ENCODE measurements around the gene SNAI3.

Gene SNAI3

DNA sequence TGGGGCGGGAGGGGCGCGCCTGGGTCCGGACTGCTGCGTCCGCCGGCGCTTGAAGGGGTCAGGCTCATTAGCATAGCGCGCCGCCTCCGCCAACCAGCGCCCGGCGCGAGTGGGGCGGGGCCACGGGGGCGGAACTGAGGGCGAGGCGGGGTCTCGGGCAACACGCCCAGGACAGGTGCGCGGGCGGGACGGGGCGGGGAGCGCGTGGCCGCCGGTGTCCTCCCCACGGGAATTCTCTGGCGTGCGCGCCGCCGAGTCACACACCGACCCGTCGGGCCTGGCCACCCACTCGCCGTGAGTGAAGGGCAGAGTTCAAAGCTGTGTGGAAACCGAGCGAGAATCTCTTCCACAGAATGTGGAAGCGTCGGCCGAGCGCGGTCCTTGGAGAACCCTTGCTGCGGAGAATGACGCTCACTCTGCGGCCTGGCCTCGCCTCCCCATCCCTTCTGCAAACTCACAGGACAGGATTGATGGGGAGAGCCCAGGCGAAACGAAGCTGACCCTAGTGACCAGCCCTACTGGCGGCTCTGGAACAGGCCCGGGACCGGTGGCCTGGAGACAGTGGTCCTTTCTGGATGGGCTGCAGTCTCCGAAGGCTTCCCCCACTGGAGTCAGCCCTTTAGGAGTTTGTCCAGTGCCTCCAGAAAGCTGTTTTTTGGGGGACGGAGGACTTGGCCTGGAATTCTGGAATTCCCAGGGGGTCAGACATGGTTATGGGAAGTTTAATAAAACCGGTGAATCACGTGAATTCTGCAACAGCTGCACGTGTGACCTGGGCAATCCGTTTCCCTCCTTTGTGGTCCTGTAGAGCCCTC, at the start of gene SNAI3:
TSS of gene SNAI3 (minus strand) at position 69 of the 815 bp plus-strand sequence. CDS start 101 bp downstream, outside the sequence.
- no peak for DNase-seq

DNA sequence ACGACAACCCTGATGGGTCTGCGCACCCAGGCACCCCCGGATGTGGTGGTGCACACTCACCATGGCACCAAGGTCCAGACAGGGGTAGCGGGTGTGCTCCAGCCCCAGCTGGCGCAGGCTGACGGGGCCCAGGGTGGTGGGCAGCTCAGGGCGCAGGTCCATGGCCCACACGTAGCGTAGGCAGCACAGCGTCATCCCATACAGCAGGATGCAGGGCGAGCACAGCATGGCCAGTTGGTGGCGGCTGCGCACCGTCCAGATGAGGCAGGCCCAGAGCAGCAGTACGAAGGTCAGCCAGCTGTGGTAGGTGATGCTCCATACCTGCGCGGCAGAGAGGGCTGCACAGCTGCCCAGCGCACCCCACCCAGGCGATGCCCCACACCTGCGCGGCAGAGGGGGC, 49.8 kb upstream of the SNAI3 start:
- DNase-seq, result no peak

DNA sequence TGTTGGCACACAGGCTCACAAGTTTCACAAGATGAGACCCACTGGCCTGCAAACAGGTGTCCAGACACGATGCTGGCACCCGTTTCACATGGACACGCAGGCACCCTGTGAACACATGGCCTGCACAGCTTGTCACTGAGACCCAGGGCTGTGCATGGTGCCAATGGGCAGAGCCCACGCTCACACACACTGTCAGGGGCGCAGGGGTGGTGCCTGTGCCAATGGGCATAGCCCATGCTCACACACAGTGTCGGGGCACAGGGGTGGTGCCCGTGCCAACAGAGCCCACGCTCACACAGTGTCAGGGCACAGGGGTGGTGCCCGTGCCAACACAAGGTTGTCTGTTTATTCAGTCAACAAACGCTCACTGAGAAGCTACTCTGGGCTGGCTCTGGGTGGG, 49.3 kb upstream of the SNAI3 start:
- DNase-seq, result no peak

DNA sequence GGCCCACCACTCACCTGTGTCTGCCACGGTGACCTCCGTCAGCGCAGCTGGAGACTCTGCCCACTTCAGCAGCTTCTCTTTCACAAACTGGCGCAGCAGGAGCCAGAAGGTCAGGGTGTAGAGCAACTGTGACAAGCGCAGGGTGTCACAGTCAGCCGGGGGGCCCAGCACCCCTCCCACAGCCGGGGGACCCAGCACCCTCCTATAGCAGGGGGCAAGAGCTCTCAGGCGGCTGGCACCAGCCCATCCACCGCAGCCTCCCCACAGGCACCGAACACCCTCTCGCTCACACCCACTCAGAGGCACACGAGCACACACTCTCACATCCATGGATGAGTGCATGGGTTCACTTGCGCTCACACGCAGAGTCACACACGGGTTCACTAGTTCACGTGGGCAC, 48.8 kb upstream of the SNAI3 start:
- DNase-seq, result no peak

DNA sequence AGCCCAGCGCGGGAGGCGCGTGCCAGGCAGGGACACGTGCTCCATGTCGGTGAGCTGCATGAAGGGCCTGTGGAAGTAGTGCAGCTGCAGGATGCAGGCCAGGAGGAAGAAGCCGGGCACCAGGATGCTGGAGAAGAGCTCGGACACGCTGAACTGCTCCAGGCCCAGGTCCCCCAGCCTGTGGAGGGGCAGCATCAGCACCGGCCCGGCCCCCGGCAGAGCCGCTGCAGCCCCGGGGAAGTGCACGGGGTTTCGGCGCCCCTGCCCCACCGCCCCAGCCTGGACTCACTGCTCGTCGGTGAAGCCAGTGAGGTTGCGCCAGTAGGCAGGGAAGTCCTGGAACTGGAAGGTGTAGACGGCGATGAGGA, 48.0 kb upstream of the SNAI3 start:
- DNase-seq, result no peak

DNA sequence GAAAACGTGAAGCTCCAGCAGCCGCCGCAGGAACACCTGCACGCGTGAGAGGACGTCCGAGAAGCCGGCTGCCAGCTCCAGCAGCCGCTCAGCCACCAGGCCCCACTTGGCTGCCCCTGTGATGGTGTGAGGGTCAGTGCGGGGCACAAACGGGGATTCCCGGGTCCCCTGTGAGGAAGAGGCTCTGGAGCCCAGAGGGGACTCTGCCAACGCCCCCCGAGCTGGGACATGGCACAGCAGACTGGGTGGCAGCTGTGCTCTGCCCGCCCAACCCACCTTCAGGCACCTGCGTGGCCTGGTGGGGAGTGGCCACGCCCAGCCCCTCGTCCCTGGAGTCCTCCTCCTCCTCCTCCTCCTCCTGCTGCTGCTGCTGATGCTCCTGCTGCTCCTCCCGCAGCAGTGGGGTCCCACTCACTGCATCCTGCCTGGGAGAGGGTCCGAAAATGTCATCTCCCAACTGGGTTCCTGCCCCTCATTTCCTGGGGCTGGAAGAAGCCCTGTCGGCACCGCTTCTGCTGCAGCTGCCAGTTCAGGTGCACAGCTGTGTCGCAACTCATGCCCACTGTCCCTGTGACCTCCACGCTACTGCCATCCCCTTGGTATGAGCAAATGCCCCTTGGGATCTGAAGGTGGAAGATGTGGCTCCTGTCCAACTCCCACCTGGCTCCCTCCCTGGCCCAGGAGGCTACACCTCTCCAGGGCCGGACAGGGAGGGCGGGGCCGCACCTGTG, 47.5 kb upstream of the SNAI3 start:
- DNase-seq, result no peak

DNA sequence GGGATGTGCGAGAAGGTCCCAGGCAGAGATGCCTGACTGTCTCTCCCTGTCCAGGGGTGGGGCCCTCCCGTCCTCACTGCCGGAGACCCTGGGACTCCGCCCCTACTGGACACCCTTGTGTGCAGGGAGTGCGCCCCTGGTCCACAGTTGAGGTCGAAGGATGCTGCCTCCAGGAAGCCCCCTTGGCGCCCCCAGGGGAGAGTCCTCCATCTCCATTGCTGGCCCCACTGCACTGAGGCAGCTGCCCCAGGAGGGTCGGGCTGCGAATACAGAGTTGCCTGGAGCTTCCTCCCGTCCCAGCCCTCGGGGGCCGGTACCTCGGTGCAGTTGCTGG, 46.6 kb upstream of the SNAI3 start:
- DNase-seq, result no peak

DNA sequence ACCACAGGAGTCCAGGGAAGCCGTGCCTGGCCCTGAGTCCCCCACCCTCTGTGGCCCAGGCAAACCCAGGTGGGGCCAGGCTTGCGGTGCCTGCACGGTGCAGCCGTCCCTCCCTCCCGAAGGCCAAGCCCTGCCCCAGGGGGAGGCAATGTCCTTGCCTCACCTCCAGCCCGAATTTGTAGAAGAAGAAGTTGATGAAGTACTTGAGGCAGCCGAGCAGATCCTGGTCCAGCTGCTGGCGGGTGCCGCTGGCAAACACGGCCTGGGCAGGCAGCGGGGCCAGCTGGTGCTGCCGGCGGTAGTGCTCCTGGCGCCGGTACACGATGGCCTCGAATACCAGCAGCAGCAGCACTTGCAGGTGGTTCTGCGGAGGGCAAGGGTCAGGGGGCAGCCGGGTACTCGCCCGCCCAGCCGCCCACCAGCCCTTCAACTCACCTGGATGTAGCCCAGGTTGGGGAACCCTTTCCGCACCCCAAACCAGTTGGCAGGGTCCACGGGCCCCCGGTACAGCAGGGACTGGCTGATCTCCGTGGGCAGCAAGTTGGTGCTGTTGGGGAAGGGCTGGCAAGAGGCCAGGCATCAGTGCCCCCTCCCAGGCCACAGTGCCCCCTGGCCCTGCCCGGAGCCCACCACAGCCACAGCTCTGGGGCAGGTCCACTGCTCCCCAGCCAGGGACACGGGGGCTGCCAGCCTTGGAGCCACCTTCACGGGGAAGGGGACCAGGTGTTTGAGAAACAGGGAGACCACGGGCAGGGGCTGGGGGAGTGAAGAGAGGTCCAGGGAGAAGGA, 46.1 kb upstream of the SNAI3 start:
- peak; percentile 17 for DNase-seq

DNA sequence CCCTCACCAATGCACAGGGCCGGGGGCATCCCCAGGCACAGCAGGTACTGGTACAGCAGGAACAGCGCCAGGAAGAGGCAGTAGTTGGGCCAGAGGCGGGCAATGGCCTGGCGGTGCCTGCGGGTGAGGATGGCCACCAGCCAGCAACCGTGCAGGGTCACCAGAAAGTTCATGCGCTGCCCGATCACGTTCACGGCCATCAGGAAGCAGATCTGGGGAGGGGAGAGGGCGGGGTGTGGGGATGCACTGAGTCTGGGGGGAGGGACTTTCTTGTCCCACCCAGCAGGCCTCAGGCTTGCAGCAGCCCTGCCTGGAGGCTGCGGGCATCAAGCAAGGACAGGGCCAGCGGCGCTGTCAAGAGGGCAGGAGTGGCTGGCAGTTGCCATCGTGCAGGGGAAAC, 45.4 kb upstream of the SNAI3 start:
- DNase-seq, result no peak

DNA sequence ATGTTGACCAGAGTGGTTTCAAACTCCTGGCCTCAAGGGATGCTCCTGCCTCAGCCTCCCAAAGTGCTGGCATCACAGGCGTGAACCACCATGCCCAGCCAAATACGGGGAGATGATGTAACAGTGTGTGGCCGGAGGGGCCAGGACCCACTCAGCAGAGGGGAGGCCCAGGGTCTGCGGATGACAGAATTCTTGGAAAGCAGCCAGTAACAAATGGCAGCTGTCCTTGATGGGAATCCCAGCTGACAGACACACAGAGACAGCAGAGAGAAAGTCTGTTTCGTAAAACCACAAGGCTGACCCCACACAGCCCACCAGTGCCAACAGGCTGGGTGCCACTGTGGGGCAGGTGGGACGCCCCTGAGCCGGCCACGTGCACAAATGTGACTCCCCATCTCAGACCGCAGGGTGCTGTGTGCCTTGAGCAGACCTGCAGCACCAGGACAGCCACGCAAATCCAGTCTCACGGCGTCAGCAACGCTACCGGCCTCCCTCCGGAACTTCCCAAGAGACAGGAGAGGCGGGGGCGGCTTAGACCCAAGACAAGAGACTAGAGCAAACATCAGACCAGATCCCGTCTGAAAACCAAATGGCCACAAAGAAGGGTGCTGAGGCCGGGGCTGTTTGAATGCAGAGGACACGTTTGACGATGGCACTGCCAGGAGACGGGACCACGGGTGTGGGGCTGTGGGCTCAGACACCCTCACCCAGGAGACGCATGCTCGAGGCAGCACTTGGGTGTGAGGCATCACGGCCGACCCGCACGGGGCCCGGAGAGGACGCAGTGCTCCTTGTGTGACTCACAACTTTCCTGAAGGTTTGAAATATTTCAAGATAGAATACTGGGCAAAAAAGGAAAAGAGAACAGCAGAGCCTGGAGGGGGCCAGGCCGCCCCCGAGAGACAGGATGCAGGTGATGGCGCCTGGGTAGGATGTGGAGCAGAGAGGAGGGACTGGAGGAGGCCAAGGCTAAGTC, 44.6 kb upstream of the SNAI3 start:
- no peak for DNase-seq

DNA sequence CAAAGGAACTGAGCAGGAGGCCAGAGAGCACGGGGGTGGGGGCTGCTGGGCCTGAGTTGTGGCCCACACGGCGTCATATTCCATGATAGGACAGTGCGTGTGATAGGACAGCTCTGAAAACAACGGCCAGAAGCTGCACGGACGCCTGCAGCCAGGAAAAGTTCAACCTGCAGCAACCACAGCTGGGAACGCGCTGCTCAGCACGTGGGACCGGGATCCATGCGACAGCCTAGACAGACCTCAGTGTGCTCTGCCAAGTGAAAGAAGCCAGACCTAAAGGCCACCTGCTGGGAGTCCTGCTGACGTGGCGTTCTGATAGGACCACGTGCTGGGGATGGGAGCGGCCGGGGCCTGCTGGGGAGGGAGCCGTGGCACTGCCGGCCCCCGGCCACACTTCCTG, 41.6 kb upstream of the SNAI3 start:
- peak; percentile 77 for DNase-seq

DNA sequence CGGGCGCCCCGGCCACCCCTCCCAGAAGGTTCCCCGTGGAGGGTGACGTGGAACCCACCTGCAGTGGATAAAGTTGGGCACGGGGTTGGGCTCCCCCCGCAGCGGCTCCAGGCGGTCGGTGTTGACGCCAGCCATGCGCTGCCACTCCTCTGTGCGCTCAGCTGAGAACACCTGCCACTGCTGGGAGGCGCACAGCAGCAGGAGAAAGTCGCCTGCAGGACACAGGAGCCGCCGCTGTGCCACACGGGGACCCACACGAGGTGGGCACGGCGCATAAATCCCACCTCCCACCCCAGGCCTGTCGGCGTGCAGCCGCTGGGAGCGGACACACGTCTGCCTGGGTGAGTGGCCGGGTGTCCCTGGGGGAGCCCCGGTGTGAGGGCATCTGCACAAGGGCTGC, 40.7 kb upstream of the SNAI3 start:
- no peak for DNase-seq

DNA sequence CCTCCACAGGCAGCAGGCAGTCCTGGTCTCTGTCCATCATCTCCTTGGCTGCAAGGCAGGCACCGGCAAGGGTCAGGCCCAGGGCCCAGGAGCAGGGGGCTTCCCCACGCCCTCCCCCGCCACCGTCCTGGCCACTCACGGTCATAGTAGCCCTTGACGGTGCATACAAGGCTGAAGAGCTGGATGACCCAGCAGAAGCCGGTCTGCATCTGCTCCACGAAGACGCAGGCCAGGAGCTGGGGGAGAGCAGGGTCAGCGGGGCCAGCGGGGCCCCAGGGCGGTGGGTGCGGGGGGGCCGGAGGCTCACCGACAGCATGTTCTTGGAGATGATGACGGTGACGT, 40.1 kb upstream of the SNAI3 start:
- no peak for DNase-seq

DNA sequence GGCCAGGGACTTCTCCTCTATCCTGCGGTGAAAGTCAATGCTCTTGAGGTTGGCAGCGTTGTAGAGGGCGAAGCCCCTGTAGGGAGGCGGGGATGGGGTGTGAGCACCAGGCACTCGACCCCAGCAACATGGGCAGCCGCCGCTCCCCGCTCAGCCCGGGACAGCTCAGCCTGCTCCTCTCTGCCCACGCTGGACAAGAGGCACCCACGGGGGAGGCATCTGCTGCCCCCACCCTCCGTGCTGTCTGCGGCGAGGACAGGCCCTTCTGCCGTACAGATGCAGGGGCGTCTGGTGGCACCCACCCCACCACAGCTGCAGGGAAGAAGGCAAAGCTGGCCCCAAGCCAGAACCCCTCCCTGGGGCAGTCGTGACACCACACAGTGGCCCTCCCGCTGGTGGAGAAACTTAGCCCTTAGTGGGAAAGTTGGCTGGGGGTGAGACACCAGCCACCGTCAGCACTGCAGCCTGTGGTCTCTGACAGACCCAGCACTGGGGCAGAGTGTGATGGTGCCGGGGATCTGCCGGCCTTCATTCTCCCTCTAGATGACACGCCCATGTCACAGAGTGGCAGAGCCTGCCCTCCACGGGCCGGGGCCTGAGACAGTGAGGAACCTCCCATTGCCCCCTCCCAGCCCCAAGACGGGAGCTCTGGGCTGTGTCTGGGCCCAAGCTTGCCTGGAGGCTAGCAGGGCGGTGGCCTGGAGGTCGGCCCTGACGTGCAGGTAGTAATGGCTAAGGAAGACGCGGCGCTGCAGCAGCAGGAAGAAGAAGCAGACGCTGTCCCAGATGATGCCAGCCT, 39.5 kb upstream of the SNAI3 start:
- DNase-seq, result no peak

DNA sequence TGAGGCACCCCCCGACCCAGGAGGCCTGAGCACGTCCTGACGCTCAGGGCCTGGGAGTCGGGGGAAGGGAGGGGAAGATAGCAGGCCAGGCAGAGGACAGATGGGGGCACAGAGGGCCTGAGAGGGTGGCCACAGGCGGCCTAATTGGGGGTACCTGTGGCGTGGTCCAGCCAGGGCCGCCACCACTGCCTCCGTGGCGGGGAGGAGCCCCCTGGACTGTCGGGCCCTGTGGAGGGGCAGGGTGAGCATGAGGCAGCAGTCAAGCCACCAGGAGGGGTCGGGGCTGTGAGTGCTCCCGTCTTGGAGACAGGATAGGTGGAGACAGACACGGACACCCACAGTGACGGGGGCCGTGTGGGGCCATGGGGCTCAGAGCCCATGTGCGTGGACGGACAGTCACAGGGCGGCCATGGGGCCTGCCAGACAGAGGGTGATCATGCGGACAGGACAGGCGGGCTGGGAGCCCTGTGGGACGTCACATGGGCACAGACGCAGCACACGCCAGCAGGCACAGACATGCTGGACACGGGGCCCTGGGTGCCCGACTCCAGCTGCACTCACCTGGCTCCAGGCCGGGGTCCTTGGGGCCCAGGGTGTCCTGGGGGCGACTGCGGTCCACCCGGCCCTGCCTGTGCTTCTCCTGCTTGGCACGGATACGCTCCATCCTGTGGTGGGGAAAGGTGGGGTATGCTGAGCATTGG, 38.7 kb upstream of the SNAI3 start:
- DNase-seq, result no peak

DNA sequence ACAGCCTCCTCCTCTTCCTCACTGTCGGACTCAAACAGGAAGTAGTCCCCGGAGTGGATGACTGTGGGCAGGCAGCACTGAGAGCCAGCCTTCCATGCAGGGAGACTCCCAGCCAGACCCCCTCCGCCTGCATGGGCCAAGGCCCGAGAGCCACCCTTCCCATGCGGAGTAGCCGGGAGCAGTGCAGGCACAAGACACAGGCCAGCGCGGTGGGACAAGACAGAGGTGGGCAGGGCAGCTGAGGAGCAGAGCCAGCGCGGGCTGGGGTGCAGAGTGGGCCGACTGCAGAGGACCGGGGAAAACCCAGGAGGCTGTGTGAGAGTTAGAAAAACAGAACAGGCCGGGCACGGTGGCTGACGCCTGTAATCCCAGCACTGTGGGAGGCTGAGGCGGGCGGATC, 37.6 kb upstream of the SNAI3 start:
- no peak for DNase-seq

DNA sequence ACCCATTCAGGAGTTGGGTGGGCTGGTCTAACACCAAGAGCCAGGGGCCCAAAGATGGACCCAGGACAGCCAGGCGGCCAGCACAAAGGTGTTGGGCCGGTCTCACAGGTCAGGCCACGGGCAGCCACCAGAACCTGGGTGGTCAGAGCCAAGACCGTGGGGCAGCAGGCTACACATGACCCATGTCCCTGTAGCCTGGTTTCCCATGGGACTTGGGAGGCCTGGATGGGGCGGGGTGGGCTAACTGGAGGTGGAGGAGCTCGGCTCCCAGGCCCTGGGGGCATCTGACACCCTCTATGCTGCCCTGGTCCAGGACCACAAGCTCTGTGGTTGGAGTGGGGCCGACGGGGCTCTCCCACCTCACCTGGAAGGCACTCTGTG, 37.2 kb upstream of the SNAI3 start:
- DNase-seq, result no peak

DNA sequence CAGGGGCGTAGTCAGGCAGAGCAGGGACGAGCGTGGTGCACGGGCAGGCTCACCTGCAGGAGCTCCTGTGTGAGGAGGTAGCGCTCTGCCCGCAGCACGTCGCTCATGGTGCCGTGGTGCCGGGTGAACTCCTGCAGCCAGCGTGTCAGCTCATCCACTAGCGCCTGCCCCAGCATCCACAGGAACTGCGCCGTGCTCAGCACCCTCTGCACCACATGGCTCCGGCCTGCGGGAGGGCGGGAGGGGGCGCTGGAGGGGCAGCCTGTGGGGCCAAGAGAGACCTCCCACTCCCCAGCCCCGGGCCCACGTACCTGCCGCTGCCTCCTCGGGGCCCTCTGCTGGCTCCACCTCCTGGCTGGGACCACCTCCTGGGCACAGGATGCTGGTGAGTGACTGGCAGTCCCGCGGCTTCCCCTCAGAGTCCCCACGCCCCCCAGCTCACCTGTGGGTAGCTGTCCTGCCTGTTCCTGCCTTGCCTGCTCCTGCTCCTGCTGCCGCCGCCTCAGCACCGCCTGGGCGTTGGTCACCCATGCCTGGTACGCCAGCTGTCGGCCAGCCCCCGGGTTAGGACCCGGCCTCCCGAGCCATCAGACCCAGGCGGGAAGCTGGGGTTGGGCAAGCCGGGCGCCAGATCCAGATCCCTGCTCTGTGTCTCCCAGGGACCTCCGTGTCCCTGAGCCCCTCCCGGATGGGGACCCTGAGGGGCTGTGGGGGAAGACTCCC, 36.6 kb upstream of the SNAI3 start:
- DNase-seq, result no peak

DNA sequence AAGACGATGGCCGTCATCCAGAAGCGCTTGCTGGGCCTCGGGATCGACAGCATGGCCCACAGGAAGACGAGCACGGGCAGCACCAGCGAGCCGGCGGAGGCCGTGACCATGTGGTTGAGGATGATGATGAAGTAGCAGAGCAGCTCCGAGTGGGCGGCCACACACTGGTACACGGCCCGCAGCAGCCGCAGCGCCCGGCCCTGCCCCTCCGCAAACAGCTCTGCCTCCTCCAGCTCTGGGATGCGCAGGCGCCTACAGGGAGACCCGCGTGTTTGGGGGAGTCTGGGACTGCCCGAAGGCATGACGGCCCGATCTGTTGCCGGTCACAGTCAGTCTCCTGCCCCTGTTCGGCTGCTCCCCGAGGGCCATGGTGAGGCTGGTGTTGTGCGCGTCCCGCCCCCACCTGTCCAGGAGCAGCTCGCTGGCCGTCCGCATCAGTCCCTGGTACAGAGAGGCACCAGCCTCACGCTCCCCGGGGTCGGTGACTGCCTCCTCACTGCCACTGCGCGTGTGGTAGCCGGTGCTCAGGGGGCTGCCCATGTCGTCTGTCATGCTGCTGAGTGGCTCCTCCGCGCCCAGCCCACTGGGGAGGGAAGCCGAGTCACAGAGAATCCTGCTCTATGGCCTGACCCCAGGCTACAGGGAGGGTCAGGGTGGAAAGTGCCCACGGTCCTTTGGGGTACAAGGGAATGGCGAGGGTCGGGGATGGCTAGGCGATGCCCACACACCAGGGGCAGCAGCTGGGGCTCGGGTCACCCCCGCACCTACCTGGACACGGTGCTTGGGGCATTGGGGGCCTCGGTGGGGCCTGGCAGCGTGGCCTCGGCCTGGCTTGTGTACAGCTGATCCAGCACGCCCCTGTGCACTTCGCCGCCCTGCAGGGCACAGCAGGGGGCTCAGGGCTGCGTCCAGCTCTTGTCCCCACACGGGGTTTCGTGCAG, 35.8 kb upstream of the SNAI3 start:
- DNase-seq, result no peak
